Left renal pelvis (tissue), 4 donors: ENCODE data around the gene PIGL. TPM values are rescaled to one million over a fixed set of nuclear protein-coding genes. Genes with fewer than 3 reads are reported as not detected.
"Not testable (repeated sequence)": the region's sequence is repeated elsewhere in the genome, so short reads cannot be mapped to it uniquely, and the experiment has no call there.

ENCODE experiments used
- DNase-seq, 4 donors: peaks; one replicate each; pipeline ENCODE4 v3.0.0-alpha.2; 2013; ENCODE audit warnings: low read depth in 4 of 4, low spot score in 3 of 4
- polyA plus RNA-seq, 4 donors: library from polyadenylated mRNA; unstranded; fragments of 120-200 nt; gene quantifications; one replicate each; pipeline ENCODE4 v1.2.1, GENCODE V29; 2013; ENCODE audit not compliant: insufficient read length in 4 of 4

Gene PIGL
- polyA plus RNA-seq, 4 donors: 24.9 to 42.3 (median 28.4) TPM

GRCh38 chr17:16272111-16272840, 55.3 kb downstream of the PIGL start:
- no peak for DNase-seq

- DNase-seq: no peak
Measured at GRCh38 chr17:16273499-16273898, 56.5 kb downstream of the PIGL start.

- no peak for DNase-seq
Measured at GRCh38 chr17:16273929-16274339, 56.9 kb downstream of the PIGL start.

- no peak for DNase-seq
Measured at GRCh38 chr17:16275024-16275423, 58.0 kb downstream of the PIGL start.

GRCh38 chr17:16277163-16277562, 60.2 kb downstream of the PIGL start:
- no peak for DNase-seq

GRCh38 chr17:16281351-16281750, 64.3 kb downstream of the PIGL start:
- DNase-seq: no peak

GRCh38 chr17:16282522-16282921, 65.5 kb downstream of the PIGL start:
- no peak for DNase-seq

- DNase-seq: no peak
Measured at GRCh38 chr17:16283705-16284104, 66.7 kb downstream of the PIGL start.

GRCh38 chr17:16285646-16286008, 68.6 kb downstream of the PIGL start:
- no peak for DNase-seq

GRCh38 chr17:16286009-16286946, 69.3 kb downstream of the PIGL start:
- DNase-seq: peak; percentile 38 to 51 (median 47)

- DNase-seq: no peak
Measured at GRCh38 chr17:16286947-16287562, 70.0 kb downstream of the PIGL start.

GRCh38 chr17:16287563-16288027, 70.6 kb downstream of the PIGL start:
- no peak for DNase-seq

GRCh38 chr17:16288860-16289571, 72.0 kb downstream of the PIGL start:
- DNase-seq: no peak

GRCh38 chr17:16293931-16294330, 76.9 kb downstream of the PIGL start:
- no peak for DNase-seq

- no peak for DNase-seq
Measured at GRCh38 chr17:16294560-16294959, 77.5 kb downstream of the PIGL start.

GRCh38 chr17:16296072-16296471, 79.1 kb downstream of the PIGL start:
- not testable (repeated sequence) for DNase-seq

GRCh38 chr17:16297367-16298139, 80.5 kb downstream of the PIGL start:
- no peak for DNase-seq

- no peak for DNase-seq
Measured at GRCh38 chr17:16298140-16298662, 81.2 kb downstream of the PIGL start.

- DNase-seq: no peak
Measured at GRCh38 chr17:16300554-16300953, 83.5 kb downstream of the PIGL start.
